SKM-1 treated with dmso at 0.1 percent for 144 hours (cell line): ENCODE measurements around the gene FAM83D.
"Not testable (repeated sequence)": the region's sequence is repeated elsewhere in the genome, so short reads cannot be mapped to it uniquely, and the experiment has no call there.

Experiments
- DNase-seq: peaks from one replicate; lab custom pipeline; 2025; ENCODE audit not compliant: unreplicated experiment; lab: John Stamatoyannopoulos, UW

Gene FAM83D

DNA sequence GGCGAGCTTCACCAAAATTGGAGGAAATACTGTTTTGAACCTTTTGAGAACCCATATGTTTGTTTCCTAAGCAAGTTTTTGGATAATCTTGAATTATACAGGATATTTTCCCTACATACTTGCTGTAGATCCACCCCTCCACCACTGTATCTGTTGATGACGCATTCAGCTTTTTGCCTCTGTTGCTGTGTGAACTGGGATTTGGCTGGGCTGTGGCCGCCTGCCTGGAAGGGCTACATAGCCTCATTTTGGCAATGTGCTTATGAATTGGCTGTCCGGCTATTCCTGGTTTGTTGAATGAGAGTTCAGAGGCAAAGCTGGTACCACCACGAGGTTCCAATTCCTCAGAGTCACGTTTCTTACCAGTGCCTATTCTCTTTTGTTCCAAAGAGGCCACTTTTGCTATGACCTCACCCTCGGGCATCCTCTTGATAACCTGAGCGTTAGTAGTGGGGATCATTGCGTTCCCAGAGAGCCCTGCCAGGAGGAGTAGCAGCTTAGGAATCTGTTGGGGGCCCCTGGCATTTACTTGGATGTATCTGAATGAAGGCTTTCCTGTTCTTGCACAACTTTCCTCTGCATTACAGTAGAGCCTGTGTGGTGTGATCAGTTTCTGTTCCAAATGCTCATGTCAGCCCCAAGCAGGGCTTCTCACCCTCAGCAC, 6.4 kb downstream of the FAM83D start:
- no peak for DNase-seq

DNA sequence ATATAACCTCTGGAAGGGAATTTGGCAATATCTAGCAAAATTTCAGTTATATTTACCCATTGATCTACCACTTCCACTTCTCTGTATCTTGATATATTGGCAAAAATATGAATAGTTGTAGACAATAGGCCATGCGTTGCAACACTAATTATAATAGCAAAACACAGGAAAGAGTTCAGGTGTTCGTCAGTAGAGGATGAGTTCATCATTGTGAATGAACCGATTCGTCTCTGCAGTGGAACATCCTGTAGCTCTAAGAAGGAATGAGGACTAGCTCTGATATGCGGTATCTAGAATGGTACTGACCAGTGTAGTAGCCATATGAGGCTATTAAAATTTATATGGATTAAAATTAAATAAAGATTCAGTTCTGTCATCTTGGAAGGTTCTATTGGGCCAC, 8.3 kb downstream of the FAM83D start:
- DNase-seq, result no peak

DNA sequence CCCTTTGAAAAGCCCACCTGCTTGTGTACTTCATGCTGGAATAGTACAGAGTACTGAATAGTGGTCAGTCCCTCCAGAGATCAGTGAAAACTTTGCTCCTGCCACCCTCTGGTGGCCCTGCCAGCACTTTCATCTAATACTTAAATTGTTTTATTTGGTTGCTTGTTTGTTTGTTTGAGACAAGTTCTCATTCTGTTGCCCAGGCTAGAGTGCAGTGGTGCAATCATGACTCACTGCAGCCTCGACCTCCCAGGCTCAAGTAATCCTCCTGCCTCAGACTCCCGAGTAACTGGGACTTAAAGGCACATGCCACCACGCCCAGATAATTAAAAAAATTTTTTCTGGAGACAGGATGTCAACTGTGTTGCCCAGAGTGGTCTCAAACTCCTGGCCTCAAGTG, 9.1 kb downstream of the FAM83D start:
- no peak for DNase-seq

DNA sequence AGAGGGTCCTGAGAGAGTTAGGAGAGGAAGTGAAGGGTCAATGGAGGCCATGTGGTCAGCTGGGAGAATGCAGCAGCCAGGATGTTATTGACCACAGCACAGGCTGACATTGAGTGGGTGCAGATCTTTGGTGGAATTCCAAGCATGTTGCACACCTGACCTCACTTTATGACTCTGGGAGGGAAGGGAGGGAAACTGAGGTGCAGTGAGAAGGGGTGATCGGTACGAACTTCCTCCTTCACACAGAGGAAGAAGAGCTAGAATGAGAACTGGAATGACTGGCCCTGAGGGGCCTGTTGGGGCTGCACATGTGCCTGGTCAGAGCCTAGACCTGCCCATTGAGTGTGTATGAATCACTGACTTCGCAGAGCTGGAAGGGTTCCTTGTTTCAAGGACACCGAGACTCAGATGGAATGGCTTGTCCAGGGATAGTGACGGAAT, 9.8 kb downstream of the FAM83D start:
- no peak for DNase-seq

DNA sequence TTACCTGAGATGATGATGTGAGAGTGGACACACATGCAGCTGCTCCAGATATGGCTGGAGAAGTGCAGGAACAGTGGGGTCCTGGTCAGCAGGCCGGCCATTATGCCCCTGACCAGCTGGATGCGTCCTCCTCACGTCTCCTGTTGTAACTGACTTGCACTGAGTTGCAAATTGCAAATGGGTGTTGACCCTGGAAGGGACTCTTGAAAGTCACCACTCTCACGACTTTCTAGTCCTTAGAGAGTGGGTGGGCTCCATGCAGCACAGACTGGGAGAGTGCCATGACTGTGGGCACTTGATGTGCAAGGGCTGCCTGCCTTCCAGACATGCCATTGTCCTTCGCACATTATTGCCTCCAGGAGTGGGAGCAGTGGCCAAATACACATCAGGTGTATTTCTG, 10.8 kb downstream of the FAM83D start:
- DNase-seq, result no peak

DNA sequence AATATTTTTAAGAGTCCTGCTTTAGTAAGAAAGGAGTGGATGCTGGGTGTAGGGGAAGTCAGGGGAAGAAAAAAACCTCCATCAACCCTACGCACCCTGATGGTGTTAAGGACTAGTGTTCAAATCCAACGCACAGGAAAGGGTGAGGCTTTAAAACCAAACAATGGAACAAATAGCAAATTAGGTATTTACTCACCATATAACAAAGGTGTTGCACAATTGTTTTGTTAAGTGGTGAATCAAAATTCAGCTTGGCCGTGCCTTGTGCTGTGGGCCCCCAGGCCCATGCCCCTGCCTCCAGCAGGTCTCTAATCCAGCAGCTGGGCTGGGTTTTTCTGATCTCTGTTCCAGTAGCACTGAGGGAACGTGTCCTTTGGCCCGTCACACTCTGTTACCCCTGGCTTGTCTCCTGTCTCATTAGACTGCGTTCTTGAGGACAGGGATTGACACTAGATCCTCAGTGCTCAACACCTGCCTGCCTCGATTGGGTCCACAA, 11.8 kb downstream of the FAM83D start:
- DNase-seq, result no peak

DNA sequence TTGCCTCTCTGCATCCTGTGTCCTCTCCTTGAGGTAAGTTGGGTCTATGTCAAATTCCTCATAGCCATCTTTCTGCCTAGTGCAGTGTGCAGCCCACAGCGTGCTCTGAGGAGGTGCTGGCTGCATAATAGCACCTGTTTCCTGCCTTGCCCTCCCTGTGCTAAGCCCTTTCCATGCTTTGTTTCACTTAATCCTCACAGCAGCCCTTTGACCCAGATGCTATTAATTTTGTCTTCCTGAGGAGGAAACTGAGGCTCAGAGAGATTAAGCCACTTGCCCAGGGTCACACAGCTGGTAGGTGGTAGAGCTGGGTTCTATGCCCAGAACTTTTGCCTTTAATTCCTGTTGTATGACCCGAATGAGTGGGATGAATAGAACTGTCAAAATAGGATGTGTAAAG, 13.5 kb downstream of the FAM83D start:
- DNase-seq, result no peak

DNA sequence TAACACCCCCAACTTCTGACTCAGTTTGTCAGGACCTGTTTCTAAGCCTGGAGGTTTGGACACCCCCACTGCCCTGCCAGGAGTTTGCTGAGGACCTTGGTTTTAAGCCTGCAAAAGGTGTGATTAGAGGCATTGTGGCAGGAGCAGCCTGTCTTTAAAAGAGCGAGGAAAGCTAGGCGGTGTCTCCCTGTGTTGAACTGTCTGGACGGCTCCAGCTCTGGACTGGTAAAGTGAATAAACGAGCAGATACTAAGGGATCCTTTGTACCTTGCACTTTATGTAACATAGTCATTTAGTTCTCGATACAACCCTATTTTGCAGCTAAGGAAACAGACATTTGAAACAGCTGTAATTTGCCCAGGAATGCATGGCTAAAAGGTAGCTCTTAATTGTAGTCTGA, 14.4 kb downstream of the FAM83D start:
- DNase-seq, result no peak

DNA sequence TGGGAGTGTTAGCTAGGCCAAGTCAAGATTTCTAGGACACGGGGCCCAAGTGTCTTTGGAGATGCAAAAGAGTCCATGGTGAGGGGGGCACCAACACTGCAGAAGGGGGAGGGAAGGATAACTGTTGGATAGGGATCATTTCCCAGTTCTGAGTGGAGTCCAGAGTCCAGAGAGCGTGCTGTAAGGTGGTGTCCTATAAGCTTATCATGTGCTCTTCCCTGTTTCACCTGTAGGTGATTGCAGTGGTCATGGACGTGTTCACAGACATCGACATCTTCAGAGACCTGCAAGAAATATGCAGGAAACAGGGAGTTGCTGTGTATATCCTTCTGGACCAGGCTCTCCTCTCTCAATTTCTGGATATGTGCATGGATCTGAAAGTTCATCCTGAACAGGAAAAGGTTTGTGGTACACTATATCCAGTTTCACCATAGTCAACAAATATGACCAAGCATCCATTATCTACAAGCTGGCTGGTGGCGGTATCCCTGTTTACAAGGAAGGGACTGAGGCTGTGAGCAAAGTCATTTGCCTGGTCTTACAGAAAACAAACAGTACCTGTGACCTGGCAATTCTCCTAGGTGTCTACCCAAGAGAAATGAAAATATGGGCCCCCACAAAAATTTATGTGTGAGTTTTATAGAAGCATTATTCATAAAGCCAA, 15.6 kb downstream of the FAM83D start:
- no peak for DNase-seq

DNA sequence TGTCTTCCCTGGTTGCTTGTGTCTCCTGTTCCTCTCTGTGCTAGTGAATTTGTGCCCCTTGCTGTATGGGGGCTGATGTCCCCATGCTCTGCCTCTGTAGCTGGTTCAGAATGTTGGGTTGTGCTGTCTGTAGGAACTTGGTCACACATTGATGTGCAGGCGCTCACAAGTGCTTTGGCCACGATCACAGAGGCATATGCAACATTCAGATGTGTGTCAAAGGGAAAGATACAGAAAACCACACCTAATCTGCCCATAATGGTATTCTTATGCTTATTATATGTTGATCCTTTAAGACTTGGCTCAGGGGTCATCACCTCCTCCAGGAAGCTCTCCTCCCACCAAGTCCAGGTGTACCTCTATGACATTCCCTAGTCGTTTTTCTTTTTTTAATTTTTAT, 18.8 kb downstream of the FAM83D start:
- DNase-seq, result no peak

DNA sequence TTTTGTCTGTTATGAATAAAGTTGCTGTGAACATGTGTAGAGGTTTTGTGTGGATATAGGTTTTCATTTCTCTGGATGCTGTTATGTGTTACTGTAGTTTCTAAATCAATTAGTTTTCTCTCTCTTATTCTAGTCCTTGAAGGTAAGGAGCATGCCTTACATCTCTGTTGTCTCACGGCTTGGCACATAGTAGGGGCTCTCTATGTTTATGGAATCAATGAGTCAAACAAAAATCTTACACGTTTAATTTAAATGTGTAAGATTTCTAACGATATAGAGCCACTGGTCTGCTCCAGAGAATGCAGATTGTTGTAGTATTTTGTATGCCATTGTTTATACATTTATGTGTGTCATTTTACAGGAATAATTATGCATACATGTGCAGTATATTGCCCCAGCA, 20.6 kb downstream of the FAM83D start:
- DNase-seq, result no peak

DNA sequence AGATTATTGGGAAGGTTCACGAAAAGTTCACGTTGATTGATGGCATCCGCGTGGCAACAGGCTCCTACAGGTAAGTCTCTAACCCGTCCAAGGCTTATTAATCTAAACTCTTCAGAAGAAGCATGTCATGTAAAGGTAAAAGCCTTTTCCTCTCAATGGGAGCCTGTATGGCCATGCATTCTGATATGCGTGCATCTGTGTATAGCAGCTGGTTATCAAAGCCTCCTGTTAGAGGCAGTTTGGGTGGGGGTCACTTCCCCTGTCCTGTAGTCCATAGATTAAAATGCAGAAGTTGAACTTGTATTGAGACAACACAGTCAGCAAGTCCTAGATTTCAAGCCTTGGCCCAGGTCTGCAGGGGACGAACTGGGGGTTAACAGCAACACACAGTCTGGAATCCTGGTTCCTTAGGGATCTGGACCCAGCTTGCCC, 21.7 kb downstream of the FAM83D start:
- DNase-seq, result no peak

DNA sequence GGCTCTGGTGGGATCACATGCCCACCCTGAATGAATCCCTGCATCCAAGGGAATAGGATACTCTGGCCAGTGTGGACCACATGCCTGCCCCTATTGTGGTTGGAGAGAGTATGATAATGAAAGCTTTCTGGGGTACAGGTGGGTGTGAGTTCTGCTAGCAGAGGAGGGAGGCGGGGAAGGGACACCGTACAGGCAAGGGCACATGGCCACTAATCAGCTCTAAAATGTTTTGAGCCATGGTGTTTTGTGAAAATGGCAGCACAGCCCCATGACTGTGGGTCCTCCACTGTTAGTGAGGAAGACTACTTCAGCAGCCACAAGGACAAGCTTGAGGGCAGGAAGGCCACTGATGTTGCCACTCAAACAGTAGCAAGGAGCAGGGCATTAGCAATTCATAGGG, 24.0 kb downstream of the FAM83D start:
- no peak for DNase-seq

DNA sequence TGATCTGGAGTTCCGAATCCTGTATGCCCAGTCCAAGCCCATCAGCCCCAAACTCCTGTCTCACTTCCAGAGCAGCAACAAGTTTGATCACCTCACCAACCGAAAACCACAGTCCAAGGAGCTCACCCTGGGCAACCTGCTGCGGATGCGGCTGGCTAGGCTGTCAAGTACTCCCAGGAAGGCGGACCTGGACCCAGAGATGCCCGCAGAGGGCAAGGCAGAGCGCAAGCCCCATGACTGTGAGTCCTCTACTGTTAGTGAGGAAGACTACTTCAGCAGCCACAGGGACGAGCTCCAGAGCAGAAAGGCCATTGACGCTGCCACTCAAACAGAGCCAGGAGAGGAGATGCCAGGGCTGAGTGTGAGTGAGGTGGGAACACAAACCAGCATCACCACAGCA, 25.4 kb downstream of the FAM83D start:
- no peak for DNase-seq

DNA sequence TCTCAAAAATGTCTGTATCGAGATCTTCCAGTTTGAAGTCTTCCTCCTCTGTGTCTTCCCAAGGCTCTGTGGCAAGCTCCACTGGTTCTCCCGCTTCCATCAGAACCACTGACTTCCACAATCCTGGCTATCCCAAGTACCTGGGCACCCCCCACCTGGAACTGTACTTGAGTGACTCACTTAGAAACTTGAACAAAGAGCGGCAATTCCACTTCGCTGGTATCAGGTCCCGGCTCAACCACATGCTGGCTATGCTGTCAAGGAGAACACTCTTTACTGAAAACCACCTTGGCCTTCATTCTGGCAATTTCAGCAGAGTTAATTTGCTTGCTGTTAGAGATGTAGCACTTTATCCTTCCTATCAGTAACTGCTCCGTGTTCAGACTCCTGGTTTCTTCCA, 25.9 kb downstream of the FAM83D start:
- no peak for DNase-seq

DNA sequence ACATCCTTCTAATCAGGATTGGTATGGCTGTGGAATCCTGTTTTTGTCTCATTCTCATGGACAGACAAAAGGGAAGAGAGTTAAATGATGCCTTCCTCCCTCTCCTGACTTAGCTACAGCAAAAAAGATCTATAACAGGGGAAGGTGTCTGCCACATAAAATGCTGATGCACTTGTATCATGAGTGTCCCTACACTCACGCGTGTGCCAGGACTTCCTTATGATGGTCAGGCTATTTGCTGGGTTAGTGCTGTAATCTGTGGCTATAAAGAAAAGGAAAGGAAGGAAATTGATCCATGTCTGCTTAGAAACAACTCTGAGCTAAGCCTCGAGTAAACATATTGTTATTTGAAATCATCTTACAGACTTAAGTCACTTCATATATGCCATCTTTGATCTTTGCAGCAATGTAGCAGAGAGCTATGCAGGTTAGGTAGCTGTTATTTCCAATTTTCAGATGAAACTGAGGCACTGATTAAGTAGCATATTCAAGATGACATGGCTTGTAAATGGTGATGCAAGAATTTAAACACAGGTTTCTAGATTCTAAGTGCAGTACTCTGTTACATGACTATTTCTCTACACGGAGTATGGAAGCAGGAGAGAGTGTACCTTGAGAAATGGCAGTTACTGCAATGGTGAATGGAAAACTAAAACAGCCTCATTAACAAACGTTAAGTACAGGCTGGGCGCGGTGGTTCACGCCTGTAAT, 27.6 kb downstream of the FAM83D start:
- DNase-seq, result no peak

DNA sequence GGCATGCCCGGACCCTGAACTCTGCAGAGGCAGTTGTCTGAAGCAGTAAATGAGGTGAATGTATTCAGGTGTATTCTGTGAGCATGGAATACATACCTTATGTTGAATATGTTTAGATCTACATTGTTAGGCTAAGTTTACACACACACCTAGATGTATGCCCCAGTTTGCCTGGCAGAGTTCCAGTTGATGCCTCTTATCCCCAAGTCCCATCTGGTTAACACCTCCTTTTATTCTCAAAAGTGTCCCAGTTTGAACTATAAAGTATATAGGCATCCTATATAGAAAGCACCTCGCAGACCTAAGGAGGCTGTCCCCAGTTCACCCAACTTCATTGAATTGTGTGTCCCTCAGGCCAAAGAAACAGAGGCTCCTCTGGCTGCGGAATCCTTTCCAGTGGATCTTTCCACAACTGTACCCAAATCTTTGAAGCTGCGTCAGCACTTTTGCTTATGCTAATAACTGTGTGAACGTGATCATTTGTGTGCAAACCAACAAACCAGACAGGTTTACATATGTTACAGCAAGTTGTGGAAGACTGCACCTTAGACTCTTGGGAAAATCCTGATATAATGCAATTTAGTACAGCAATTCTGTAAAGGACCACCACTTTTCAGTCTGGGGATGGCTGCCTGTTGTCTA, 31.1 kb downstream of the FAM83D start:
- no peak for DNase-seq

DNA sequence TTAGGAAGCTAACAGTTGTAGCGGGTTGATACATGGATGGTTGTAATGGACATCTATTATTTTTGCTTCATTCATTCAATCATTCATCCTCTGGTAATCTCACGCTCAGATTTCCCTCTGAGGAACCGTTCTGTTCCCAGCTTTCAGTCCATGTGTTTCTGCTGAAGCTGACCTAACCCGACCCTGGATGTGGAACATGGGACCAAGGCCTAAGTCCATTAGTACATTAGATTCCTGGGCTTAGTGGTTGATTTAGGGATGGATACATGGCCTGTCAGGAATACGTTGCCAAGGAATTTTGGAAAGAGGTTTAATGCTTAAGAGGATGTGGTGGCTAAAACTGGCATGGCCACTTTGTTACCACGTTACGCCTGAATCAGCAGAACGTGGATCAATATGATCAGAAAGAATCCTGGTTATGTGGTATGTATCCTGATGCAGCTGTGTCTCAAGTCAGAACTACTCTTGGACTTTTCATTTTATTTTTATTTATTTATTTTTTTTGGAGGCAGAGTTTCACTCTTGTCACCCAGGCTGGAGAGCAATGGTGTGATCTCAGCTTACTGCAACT, 31.8 kb downstream of the FAM83D start:
- DNase-seq, result no peak

DNA sequence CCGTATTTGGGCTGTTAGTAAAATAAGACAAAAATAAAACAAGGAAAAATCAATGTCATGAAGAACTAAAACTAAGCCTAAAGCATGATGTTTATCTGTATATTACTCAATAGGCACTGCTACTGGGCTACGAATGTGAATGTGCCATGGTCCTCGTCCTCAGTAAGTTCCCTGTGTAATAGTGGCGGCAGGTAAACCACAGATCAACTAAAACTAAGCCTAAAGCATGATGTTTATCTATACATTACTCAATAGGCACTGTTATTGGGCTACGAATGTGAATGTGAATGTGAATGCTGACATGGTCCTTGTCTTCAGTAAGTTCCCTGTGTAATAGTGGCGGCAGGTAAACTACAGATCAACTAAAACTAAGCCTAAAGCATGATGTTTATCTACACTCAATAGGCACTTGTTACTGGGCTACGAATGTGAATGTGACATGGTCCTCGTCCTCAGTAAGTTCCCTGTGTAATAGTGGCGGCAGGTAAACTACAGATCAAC, 34.0 kb downstream of the FAM83D start:
- DNase-seq, result not testable (repeated sequence)

DNA sequence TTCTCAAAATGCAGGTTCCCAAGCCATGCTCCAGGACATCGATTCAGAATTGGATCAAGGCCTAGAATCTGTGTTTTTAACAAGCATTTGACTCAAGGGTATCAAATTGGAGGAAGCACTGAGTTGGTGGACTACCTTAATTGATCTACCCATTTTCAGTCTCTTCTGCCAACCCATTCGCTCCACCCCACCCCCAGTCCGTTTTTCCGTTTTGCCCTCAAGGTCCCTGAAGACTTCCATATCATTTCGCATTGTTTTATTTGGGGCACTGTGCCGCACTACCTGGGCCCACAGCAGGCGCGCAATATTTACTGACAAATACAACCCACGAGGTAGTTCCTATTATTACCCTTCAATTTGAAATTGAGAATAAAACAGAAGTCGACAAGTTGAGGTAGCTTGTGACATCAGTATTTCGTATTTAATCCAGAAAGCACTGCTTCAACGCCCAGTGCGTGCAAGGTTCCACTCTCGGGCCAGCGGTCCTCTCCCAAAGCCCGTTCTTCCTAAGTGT, 35.4 kb downstream of the FAM83D start:
- DNase-seq, result no peak
